NB4 (cell line): ENCODE data around the gene SSTR4.

Source experiments
- DNase-seq: peaks from one replicate; pipeline ENCODE4 v3.0.0; 2010; ENCODE audit warnings: low read depth
- H3K4me3 ChIP-seq: one replicate; pipeline ENCODE4 v1.5.1; 2011; ENCODE audit warnings: mild to moderate bottlenecking, low read depth, low read length, moderate library complexity
- MYC ChIP-seq: IDR thresholded peaks from 2 replicates; pipeline ENCODE4 v1.6.1; 2011; ENCODE audit warnings: low read depth, low read length
- POLR2A ChIP-seq: IDR thresholded peaks from 2 replicates; pipeline ENCODE4 v1.6.1; 2011; ENCODE audit warnings: mild to moderate bottlenecking; ENCODE audit not compliant: insufficient read length; ENCODE audit errors: extremely low read depth
- TF ChIP-seq, protein P1 (sequence below): IDR thresholded peaks from one replicate; pipeline ENCODE4 v1.5.1; 2012; ENCODE audit warnings: low read depth, low read length
- TF ChIP-seq, protein P2 (sequence below): IDR thresholded peaks from 2 replicates; pipeline ENCODE4 v1.6.1; 2011; ENCODE audit warnings: low read depth, low read length

Gene SSTR4

DNA sequence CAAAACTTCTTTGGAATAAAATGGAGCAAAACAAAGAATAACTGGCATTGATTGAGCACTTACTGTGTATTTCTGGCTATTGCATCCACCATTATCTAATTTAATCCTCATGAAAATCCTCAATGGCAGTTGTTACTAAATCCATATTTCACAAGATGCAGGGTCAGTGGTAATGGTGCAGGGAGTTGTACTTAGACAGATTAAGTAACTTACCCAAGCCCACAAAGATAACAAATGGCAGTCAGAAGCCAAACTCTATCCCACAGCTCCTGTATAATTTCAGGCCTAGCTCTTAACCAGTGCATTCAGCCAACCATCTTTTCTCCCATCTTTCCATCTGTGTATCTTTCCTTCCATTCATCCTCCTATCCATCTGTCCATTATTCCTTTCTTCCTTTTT lies 29.3 kb upstream of the SSTR4 start:
- TF ChIP-seq, protein P1, sequence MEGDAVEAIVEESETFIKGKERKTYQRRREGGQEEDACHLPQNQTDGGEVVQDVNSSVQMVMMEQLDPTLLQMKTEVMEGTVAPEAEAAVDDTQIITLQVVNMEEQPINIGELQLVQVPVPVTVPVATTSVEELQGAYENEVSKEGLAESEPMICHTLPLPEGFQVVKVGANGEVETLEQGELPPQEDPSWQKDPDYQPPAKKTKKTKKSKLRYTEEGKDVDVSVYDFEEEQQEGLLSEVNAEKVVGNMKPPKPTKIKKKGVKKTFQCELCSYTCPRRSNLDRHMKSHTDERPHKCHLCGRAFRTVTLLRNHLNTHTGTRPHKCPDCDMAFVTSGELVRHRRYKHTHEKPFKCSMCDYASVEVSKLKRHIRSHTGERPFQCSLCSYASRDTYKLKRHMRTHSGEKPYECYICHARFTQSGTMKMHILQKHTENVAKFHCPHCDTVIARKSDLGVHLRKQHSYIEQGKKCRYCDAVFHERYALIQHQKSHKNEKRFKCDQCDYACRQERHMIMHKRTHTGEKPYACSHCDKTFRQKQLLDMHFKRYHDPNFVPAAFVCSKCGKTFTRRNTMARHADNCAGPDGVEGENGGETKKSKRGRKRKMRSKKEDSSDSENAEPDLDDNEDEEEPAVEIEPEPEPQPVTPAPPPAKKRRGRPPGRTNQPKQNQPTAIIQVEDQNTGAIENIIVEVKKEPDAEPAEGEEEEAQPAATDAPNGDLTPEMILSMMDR: no peak
- TF ChIP-seq, protein P2, sequence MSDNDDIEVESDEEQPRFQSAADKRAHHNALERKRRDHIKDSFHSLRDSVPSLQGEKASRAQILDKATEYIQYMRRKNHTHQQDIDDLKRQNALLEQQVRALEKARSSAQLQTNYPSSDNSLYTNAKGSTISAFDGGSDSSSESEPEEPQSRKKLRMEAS: no peak
- no peak for TF ChIP-seq POLR2A
- no peak for TF ChIP-seq MYC
- DNase-seq: peak; percentile 28
- H3K4me3 ChIP-seq: no peak overlapping the region

DNA sequence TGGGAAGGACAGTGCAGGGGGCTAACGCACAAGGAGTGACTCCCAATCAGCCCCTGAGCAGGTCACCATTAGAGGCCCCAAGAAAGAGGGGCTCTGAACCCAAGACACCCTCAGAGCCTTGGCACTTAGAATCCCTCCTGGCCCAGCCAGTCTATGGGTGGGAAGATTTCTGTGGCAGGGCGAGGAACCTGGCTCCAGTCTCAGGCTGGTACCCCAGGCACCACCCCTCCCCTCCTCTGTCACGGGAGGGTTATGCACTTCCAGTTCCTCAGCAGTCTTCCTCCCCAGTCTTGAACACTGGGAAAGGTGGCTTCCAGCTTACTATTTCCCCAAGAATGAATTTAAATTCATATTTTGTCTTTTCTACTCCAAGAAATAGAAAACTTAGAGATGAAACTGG lies 27.6 kb upstream of the SSTR4 start:
- H3K4me3 ChIP-seq: no peak overlapping the region
- TF ChIP-seq, protein P2: no peak
- no peak for TF ChIP-seq POLR2A
- no peak for DNase-seq

DNA sequence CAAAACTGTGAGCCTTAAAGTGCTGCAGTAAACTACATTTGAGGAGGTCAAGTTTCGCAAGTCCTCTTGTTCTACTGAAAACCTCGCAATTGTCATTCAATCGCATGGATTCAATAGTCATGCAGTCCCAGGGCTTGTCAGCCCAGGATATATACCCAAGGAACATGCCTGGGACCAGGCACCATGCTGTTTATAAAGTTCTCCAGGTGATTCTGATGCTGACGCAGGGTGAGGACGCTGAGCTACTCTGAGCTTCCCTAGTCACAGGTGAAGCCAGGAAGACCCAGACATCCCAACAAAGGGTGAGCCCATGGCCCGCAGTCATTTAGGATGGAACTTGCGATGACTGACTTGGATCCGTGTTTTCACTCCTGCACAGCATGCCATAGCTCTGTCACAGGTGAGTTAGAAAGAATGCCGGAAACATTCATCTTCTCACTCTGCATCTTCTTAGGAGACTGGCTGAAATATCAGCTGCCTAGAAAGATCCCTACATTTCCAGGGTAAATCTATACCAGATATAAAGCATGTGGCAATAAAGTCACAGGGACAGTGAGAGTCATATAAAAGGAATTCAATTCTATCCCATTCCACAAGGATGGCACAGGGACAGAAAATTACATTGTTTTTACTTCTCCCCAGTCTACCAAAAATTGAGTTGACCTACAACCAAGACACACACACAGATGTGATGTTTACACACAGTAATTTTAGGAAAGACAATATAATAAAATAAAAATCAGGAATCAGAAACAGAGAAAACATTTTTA lies 27.0 kb upstream of the SSTR4 start:
- H3K4me3 ChIP-seq: no peak overlapping the region
- DNase-seq: no peak
- TF ChIP-seq, protein P2: no peak
- no peak for TF ChIP-seq POLR2A
- TF ChIP-seq, protein P1: no peak
- TF ChIP-seq MYC: no peak

DNA sequence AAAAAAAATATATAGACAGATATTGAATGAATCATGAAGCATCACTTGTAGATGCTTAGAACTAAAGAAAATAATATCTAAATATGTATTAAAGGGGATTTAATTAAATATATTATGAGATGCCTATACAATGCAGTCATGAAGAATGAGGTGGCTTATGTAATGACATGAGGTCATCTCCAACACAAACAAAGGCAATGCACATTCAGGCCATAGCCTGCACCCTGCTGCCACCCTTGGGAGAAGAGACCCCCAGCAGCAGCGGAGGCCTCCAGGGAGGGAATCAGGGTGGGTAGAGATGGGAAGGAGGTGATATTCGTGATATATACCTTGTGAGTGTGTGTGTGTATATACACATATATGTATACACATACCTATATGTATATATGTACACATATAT lies 26.4 kb upstream of the SSTR4 start:
- TF ChIP-seq, protein P1: no peak
- no peak for TF ChIP-seq POLR2A
- H3K4me3 ChIP-seq: no peak overlapping the region

DNA sequence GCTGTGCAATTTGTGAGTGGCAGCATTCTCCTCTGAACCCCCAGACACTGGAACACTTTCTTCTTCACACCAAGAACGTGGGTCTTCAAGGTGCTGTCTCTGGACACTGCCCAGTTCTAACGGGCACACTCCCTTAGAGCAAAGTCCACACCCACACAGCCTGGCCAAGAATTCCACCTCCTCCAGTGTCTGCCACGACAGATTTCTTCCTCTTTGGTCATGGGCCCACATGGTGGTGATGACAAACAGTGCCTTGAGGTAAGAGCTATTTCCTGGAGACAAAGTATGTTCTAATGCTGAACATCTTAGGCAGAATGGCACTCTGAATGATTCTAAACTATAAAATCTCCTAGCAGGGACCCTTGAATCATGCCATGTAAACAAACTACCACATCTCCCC lies 25.5 kb upstream of the SSTR4 start:
- TF ChIP-seq, protein P1: no peak
- no peak for TF ChIP-seq MYC
- TF ChIP-seq, protein P2: no peak
- TF ChIP-seq POLR2A: no peak
- H3K4me3 ChIP-seq: no peak overlapping the region
- DNase-seq: no peak

More for the DNA sequence above, 26.4 kb upstream of the SSTR4 start:
- DNase-seq: no peak

DNA sequence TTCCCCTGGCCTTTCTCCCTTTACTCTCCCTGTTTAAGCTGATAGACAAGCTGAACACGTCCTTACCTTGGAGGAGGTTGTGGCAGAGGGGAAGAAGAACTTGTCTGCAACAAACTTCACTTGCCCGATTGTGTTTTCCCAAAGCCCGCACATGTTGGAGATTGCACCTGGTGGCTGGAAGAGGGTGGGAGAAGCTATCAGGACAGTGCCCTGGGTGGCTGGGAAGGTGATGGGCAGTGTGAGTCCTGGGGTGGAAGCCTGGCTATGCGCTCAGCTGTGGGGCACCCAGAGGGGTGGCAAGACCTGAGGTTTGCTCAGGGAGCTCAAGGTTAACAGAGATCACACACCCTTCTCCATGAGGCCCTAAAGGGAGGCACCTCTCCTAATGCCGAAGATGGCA lies 25.0 kb upstream of the SSTR4 start:
- H3K4me3 ChIP-seq: no peak overlapping the region
- TF ChIP-seq MYC (no peak), POLR2A (no peak)
- TF ChIP-seq, protein P2: no peak
- TF ChIP-seq, protein P1: no peak
- no peak for DNase-seq
